PC-9 (cell line): ENCODE results near the gene COG3. TPM values are rescaled to one million over a fixed set of nuclear protein-coding genes. Genes with fewer than 3 reads are reported as not detected.

Experiments used
- BruUV-seq: library from RNA; stranded (reverse); fragments of 400-500 nt; replicated peaks from 2 replicates; lab custom pipeline; 2021; lab: Mats Ljungman, UMichigan
- CTCF ChIA-PET: fragments of 300-600 bp; sonication (Branson Sonifier 250); formaldehyde crosslinking; loops from one replicate; lab custom pipeline; 2022; ENCODE audit warnings: antibody characterized with exemption; lab: Charles Lee
- POLR2A ChIA-PET: fragments of 300-600 bp; sonication (Branson Sonifier 250); formaldehyde crosslinking; loops from one replicate; lab custom pipeline; 2022; ENCODE audit warnings: antibody characterized with exemption; ENCODE audit not compliant: unreplicated experiment; lab: Charles Lee
- DNase-seq, 2 experiments: peaks; one replicate each; pipeline versions ENCODE4 v3.0.0 to v3.0.0-alpha.2; 2015 to 2022; ENCODE audit warnings: mixed read lengths in 1 of 2
- H2AFZ ChIP-seq: fragments of 200-600 bp; sonication (generic); 2 replicates; pipeline ENCODE4 v1.8.1; 2017; ENCODE audit warnings: antibody characterized with exemption
- H3F3A ChIP-seq: fragments of 200-600 bp; sonication (generic); 2 replicates; pipeline ENCODE4 v1.8.1; 2017; ENCODE audit warnings: antibody characterized with exemption, mild to moderate bottlenecking, low read depth; ENCODE audit not compliant: insufficient read depth
- H3K27ac ChIP-seq: fragments of 200-600 bp; sonication (generic); 2 replicates; pipeline ENCODE4 v1.6.1; 2016; ENCODE audit warnings: mixed run types
- H3K27me3 ChIP-seq: fragments of 200-600 bp; sonication (generic); 2 replicates; pipeline ENCODE4 v1.6.1; 2016; ENCODE audit warnings: low read depth, mixed run types; ENCODE audit not compliant: insufficient read depth
- H3K36me3 ChIP-seq: fragments of 200-600 bp; sonication (generic); 2 replicates; pipeline ENCODE4 v1.6.1; 2016; ENCODE audit warnings: low read depth, mixed run types
- H3K4me1 ChIP-seq: fragments of 200-600 bp; sonication (generic); replicated peaks from 2 replicates; pipeline ENCODE4 v1.6.1; 2016; ENCODE audit warnings: mixed run types; ENCODE audit not compliant: insufficient read depth
- H3K4me2 ChIP-seq: fragments of 200-600 bp; sonication (generic); 2 replicates; pipeline ENCODE4 v1.6.1; 2017; ENCODE audit warnings: mixed run types
- H3K4me3 ChIP-seq: fragments of 200-600 bp; sonication (generic); 2 replicates; pipeline ENCODE4 v1.6.1; 2016; ENCODE audit warnings: mixed run types
- H3K79me2 ChIP-seq: fragments of 200-600 bp; sonication (generic); 2 replicates; pipeline ENCODE4 v1.6.1; 2017; ENCODE audit warnings: low read depth, mixed run types
- H3K9me2 ChIP-seq: fragments of 200-600 bp; sonication (generic); 2 replicates; pipeline ENCODE4 v1.8.1; 2017; ENCODE audit warnings: mild to moderate bottlenecking; ENCODE audit not compliant: insufficient read depth
- H3K9me3 ChIP-seq: fragments of 200-600 bp; sonication (generic); 2 replicates; pipeline ENCODE4 v1.8.1; 2016; ENCODE audit warnings: low read depth; ENCODE audit not compliant: insufficient read depth
- H4K20me1 ChIP-seq: fragments of 200-600 bp; sonication (generic); 2 replicates; pipeline ENCODE4 v1.8.1; 2017; ENCODE audit not compliant: insufficient read depth
- CTCF ChIP-seq: fragments of 200-600 bp; sonication (generic); conservative IDR thresholded peaks from 2 replicates; pipeline ENCODE4 v1.6.1; 2017; ENCODE audit warnings: mixed run types, antibody characterized with exemption, mild to moderate bottlenecking, moderate library complexity
- EZH2 ChIP-seq: fragments of 200-600 bp; sonication (generic); IDR thresholded peaks from 2 replicates; pipeline ENCODE4 v1.8.0; 2017; ENCODE audit warnings: antibody characterized with exemption, low read depth
- intact Hi-C: fragments of 100-400 bp; cut with micrococcal nuclease; formaldehyde crosslinking; loops from one replicate; pipeline ENCODE4 v1.10.0; 2022; ENCODE audit not compliant: unreplicated experiment
- total RNA-seq: library from RNA; stranded (reverse); gene quantifications from 2 replicates; pipeline ENCODE4 v1.2.3, GENCODE V29; 2021

The COG3 gene
- total RNA-seq, 1 experiment from 2014 or later: 22.3 TPM

- Histone ChIP-seq H3K4me1 (no peaks in the 10 kb centered on the region), H3K27ac (no peak overlapping the region), H3K4me2 (no peak overlapping the region), H3K9me2 (no peaks in the 10 kb centered on the region), H3K4me3 (no peak overlapping the region), H4K20me1 (no peaks in the 10 kb centered on the region), H3K36me3 (no peaks in the 10 kb centered on the region), H3F3A (peaks cover 5% of the 10 kb centered on the region; the same call in 1 of the 2 replicates), H2AFZ (no peak overlapping the region), H3K9me3 (no peaks in the 10 kb centered on the region), H3K79me2 (no peaks in the 10 kb centered on the region), H3K27me3 (no peaks in the 10 kb centered on the region)
- DNase-seq: no peak
- CTCF ChIA-PET: no interaction called here
- intact Hi-C loops: no loop called here
- TF ChIP-seq CTCF (no peak), EZH2 (no peak)
- POLR2A ChIA-PET: no interaction called here
- no TSS peak for BruUV-seq
These were observed 76.1 kb downstream of the COG3 start for GRCh38 chr13:45540864-45541263.

- H3K36me3 ChIP-seq: no peaks in the 10 kb centered on the region
- DNase-seq: no peak
- no peak overlapping the region for H3K4me2 ChIP-seq
- intact Hi-C loops: no loop called here
- H3K4me1 ChIP-seq: no peaks in the 10 kb centered on the region
- H3K4me3 ChIP-seq: no peak overlapping the region
- H2AFZ ChIP-seq: no peak overlapping the region
- H3K9me2 ChIP-seq: no peaks in the 10 kb centered on the region
- H3K79me2 ChIP-seq: no peaks in the 10 kb centered on the region
- ChIA-PET POLR2A (no interaction called here), CTCF (no interaction called here)
- TF ChIP-seq CTCF: no peak
- no peak for TF ChIP-seq EZH2
- H3K9me3 ChIP-seq: no peaks in the 10 kb centered on the region
- H3K27me3 ChIP-seq: no peaks in the 10 kb centered on the region
- no peak overlapping the region for H3K27ac ChIP-seq
- H4K20me1 ChIP-seq: no peaks in the 10 kb centered on the region
- no TSS peak for BruUV-seq
- peaks cover 5% of the 10 kb centered on the region; the same call in 1 of the 2 replicates for H3F3A ChIP-seq
These were observed 77.1 kb downstream of the COG3 start for GRCh38 chr13:45541806-45542205.

- Histone ChIP-seq H3K4me1 (no peaks in the 10 kb centered on the region), H3F3A (peaks cover 4% of the 10 kb centered on the region; the same call in 1 of the 2 replicates), H3K36me3 (no peaks in the 10 kb centered on the region), H4K20me1 (no peaks in the 10 kb centered on the region), H3K27me3 (0 out of 2 replicates have a peak, but pooled peaks cover 2% of the 10 kb centered on the region), H3K9me3 (no peaks in the 10 kb centered on the region), H3K4me3 (no peak overlapping the region), H2AFZ (no peak overlapping the region), H3K27ac (no peak overlapping the region), H3K4me2 (no peak overlapping the region), H3K9me2 (no peaks in the 10 kb centered on the region), H3K79me2 (no peaks in the 10 kb centered on the region)
- ChIA-PET POLR2A (no interaction called here), CTCF (no interaction called here)
- intact Hi-C loops: no loop called here
- BruUV-seq: no TSS peak
- DNase-seq: no peak
- TF ChIP-seq EZH2: no peak
- no peak for TF ChIP-seq CTCF
These were observed 77.7 kb downstream of the COG3 start for GRCh38 chr13:45542391-45542790.
